SIG-M5 (cell line): ENCODE measurements around the gene LRRC56.
"Not testable (repeated sequence)": the region's sequence is repeated elsewhere in the genome, so short reads cannot be mapped to it uniquely, and the experiment has no call there.

Source experiments
- DNase-seq: peaks from one replicate; lab custom pipeline; 2025; lab: John Stamatoyannopoulos, UW

LRRC56 gene

GRCh38 chr11:501683-502287 is 35.5 kb upstream of the LRRC56 start:
- DNase-seq, result no peak

DNA sequence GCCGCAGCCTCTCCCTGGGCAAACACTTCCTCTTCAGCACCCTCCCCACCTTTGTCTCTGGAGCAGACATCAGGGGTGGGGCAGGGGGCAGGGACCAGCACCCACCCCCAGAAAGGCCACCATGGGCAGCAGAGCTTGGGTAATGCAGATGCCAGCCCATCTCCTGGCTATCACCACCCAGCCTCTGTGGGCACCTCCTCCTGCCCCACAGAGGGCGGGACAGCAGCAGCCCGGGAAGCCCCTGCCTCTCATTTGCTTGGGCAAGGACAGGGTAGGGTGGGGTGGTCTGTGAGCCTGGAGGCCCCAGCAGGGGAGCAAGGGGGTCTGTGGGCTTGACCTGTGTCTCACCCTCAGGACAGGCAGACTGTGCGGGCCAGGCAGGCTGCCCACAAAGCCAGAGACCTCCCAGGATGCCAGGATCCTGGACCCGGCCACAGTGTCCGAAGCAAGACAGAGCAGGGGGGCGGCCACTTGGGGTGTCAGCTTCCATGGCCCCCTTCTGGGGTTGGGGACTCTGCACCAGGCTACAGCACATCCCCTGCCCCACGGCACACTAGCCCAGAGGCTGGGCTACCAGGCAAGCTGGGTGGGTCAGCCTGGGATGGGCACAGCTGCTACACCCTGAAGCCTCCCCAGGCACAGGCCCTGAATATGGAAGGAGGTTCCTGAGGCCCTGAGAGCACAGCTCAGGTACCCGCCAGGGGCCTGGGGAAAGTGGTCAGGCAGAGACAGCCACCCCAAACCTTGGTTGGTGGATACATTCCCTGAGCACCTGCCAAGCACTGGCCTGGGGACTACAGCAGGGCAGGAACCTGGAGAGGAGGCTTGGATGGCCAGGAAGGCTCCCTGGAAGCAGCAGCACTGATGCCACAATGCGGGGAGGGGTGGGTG is 34.8 kb upstream of the LRRC56 start:
- DNase-seq, result no peak

DNA sequence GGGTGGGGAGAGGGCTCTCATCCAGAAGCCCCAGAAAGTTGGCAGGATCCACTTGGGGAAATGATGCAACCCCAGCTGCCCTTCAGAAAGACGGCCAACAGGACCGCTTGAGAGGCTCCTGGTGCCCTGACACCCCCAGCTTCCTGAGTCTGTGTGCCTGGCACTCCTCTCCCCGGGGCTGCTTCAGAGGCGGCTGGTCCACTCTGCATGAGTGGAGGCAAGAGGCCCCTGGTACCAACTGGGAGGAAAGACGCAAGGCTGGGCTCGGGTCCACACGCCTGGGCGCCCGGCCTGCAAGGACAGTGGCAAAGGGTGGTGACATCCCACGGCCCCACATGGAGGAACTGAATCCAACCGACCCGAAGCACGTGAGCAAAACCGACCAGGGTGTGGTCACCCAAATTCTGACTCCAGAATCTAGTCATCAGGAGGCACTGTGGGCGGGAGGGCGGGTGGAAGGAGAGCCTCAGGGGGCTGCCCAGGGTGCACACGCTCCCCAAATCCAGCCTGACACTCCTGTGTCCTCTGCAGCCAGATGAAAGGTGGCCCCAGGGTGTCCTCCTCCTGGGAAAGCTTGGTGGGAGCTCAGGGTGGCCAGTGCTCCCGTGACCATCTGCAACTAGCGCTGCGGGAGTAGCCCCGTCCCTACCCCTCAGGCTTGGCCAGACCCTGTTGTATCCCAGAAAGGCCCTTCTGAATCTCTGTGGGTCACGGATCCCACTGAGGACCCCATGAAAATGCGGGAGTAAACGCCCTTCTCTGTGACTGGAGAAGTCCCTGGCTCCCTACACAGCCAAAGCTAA is 33.9 kb upstream of the LRRC56 start:
- peak; percentile 65 for DNase-seq

DNA sequence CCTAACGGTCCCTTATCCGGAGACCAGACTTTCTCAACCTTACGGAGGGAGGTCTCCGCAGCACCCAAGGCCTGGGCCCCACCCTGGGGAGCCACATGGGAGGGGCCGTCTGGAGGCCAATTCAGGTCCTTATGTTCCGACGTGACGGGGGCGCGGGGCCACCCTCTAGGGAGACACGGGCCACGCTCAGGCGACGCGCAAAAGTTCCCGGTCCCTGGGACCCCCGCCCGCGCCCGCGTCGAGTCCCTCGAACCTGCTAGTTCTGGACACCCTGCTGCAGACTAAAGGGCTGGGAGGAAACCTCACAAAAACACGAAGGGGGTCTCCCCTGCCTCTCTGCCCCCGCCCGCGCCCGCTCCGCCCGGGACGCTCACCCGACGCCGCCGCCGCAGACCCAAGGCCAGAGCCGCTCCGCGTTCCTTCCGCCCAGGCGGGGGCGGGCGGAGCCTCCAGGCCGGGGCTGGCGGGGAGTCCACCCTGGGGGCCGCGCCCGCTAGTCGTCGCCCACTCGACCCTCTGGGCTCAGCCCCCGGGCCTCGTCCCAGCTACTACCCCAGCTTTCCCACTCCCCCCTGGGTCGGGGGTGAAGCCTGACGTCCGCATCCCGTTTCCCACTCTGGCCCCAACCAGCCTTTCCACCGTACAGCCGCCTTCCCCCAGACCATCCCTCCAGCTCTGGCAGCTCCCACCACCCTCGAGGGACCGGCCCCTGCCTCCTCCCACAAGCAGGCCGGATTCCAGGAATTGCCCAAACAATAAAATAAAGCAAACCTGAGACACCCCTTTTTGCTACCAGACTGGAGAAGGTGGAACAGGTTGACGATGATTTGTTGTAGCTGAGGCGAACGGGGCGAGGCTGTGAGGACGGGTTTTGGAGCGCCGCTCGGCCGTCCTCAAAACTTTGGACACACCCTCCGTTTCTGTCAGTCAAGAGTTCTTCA is 33.0 kb upstream of the LRRC56 start:
- DNase-seq, result peak; percentile 52

GRCh38 chr11:504994-505344 is 32.4 kb upstream of the LRRC56 start:
- DNase-seq, result no peak

DNA sequence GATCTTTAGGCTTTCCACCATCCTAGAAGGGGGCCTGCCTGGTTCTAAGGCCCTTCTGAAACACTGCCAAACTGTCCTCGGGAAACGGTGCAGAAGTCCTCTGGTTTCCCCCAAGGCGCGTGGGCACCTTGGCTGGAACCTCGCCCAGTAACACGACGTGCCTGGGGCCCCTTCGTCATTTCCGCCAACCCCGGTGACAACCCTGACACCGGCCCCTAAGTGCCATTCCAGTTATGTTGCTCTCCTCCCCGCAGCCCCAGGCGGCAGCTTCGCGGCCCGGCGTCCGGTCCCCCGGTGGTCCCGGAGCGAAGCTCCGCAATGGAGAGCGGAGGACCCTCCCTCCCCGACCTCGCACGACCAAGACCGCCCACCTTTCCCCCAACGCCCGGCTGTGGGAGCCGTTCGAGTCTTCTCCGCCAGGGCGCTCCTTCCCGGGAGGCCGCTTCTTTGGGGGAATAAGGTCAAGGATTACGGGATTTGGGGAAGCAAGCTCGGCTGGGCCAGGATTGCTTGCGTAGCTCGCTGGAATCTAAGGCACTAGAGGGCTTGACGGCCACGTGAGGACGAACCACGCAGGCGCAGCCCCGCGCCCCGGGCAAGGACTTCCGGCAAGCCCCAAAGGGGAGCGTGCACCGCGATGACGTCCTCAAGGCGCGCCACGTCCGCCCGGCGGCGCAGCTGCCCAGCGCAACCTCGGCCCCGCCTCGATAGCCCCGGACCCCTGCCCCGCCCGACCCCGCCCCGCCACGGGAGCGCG is 30.9 kb upstream of the LRRC56 start:
- DNase-seq, result peak; percentile 38

DNA sequence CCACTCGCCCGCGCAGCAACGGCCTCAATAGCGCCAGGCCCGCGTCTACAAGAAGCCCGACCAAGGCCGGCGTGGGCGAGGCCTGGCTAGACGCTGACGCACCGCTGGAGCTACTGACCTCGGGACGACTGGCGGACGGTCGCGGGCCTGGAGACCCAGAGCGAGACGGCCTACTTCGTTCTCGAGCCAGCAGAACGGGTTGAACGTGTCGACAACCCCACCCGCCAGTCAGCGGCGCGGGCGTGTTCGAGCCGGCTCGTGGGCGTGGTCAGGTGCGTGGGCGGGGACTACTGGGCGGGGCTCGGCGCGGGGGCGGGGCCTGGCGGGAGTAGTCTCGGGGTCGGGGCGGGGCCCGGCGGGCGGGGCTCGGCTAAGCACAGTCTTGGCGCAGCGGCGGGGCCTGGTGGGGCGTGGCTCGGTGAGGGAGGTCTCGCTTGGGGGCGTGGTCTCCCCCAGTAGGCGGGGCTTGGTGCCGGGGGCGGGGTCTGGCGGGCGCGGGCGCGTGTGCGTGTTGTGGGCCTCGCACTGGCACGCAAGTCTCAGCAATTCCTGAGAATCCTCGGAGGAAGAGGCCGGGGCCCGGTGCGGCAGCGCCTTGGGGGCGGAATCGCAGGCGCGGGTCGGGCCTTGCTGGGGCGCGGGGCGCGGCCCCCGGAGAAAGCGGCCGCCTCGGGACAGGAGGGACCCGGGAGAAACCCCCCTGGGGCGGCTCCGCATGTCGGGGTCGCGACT is 30.2 kb upstream of the LRRC56 start, which contains the start of gene RNH1:
Gene RNH1 (minus strand): TSS at position 248 of the 732 bp plus-strand sequence. CDS start 5,080 bp downstream, outside the sequence.
- DNase-seq, result peak; percentile 46

GRCh38 chr11:507727-508515 is 29.4 kb upstream of the LRRC56 start:
- DNase-seq, result no peak

GRCh38 chr11:508956-509355 is 28.4 kb upstream of the LRRC56 start:
- DNase-seq, result no peak

DNA sequence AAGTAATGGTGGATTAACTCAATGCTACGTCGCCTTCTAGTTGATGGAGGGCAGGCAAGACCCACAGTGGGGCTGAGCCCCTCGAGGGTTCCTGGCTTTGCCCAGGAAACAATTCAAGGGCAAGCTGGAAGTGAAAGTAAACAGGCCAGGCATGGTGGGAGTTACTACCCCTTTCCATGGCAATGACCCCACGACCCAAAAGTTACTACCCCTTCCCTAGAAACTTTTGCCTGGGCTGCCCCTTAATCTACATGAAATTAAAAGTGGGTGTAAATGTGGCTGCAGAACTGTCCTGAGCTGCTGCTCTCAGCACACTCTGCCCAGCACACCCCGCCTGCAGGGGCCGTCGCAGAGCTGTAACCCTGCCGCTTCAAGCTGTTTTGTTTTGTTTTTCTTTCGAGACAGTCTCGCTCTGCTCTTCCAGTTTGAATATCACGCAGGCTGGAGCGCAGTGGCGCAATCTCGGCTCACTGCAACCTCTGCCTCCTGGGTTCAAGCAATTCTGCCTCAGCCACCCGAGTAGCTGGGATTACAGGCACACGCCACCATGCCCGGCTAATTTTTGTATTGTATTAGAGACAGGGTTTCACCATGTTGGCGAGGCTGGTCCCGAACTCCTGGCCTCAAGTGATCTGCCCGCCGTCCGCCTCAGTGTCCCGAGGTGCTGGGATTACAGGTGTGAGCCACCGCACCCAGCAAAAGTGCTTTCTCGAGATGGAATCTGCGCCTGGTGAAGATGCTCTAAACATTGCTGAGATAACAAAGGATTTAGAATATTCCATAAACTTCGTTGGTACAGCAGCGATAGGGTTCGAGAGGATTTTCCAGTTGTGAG is 24.3 kb upstream of the LRRC56 start:
- DNase-seq, result no peak

DNA sequence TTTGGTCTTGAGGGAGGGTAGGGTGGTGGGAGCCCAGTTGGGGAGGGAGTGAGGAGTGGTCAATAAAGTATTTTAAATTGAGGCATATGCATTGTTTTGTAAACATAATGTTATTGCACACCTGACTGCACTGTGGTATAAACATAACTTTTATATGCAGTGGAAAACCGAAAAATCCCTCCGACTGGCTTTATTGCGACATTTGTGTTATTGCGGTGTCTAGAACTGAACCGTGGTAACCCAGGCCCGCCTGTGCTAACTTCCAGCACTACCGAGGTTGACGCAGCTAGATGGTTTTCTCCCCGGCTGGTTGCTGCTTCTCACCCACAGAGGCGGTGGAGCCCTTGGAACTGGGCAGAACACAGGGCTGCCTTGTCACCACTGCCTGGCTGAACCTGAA is 22.7 kb upstream of the LRRC56 start:
- DNase-seq, result no peak

DNA sequence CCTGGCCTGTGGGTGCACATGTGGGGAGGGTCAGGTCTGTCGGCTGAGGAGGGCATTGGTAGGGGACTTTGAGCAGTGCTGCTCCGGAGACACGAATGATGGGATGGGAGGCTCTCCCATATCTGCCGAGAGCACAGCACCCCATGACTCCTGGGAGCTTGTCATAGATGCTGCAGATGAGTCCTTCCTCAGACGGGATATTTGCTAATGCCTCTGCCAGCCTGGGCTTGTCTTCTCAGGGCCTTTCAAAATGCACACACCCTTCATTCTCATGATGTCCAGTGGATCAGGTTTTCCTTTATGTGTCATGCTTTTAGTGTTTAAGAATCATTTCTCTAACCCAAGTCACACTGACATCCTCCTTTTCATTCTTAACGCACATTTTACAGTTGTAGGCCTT is 22.2 kb upstream of the LRRC56 start:
- no peak for DNase-seq

DNA sequence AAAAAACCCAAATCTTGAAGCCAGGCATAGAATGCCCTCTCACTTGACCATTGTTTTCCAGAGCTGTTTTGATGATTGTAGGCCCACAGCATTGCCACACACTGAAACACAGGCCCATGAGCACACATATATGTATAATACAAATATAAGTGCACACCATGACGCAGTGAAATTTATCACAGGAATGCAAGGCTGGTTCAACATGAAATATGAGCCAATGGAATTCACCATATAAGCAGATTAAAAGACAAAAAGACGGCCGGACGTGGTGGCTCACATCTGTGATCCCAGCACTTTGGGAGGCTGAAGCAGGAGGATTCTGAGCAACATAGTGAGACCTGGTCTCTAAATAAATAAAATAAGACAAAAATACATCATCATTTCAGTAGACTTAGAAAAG is 20.9 kb upstream of the LRRC56 start:
- DNase-seq, result no peak

DNA sequence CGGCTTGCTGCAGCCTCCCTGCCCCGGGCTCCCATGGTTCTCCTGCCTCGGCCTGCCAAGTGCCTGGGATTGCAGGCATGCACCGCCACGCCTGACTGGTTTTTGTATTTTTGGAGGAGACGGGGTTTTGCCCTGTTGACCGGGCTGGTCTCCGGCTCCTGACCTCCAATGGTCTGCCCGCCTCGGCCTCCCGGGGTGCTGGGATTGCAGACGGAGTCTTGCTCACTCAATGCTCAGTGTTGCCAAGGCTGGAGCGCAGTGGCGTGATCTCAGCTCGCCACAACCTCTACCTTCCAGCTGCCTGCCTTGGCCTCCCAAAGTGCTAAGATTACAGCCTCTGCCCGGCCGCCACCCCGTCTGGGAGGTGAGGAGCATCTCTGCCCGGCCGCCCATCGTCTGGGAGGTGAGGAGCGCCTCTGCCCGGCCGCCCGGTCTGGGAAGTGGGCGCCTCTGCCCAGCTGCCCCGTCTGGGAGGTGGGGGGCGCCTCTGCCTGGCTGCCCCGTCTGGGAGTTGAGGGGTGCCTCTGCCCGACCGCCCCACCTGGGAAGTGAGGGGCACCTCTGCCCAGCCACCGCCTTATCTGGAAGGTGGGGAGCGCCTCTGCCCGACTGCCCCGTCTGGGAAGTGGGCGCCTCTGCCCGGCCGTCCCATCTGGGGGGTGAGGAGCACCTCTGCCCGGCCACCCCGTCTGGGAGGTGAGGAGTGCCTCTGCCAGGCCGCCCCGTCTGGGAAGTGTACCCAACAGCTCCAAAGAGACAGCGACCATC is 20.2 kb upstream of the LRRC56 start:
- DNase-seq, result not testable (repeated sequence)

- no peak for DNase-seq
These were observed 18.7 kb upstream of the LRRC56 start for GRCh38 chr11:518463-519202.

GRCh38 chr11:520428-521176 is 16.7 kb upstream of the LRRC56 start:
- no peak for DNase-seq
